Measurements from ENCODE around the gene GABRA1.

Gene GABRA1

GRCh38 chr5:161899590-161899989, 51.7 kb downstream of the GABRA1 start:
- TF ChIP-seq CTCF (IDR thresholded peaks at IDR 0.05; ENCODE audit: insufficient read depth, low read depth, low read length, missing control alignments): no peak
- no peak overlapping the region for H3K4me3 ChIP-seq (ENCODE audit: low read depth, low read length)
- no peak for DNase-seq (ENCODE audit: low read depth)

GRCh38 chr5:161900981-161901380, 53.1 kb downstream of the GABRA1 start:
- no peak for DNase-seq (ENCODE audit: low read depth)
- H3K4me3 ChIP-seq (ENCODE audit: low read depth, low read length): no peak overlapping the region
- no peak for TF ChIP-seq CTCF (IDR thresholded peaks at IDR 0.05; ENCODE audit: insufficient read depth, low read depth, low read length, missing control alignments)

- DNase-seq (ENCODE audit: low read depth): no peak
- H3K4me3 ChIP-seq (ENCODE audit: low read depth, low read length): no peak overlapping the region
- TF ChIP-seq CTCF (IDR thresholded peaks at IDR 0.05; ENCODE audit: insufficient read depth, low read depth, low read length, missing control alignments): no peak
Measured at GRCh38 chr5:161921781-161922180, 73.9 kb downstream of the GABRA1 start.

- no peak for DNase-seq (ENCODE audit: low read depth)
- no peak for TF ChIP-seq CTCF (IDR thresholded peaks at IDR 0.05; ENCODE audit: insufficient read depth, low read depth, low read length, missing control alignments)
- no peak overlapping the region for H3K4me3 ChIP-seq (ENCODE audit: low read depth, low read length)
Measured at GRCh38 chr5:161924270-161924669, 76.3 kb downstream of the GABRA1 start.

- peak; percentile 22 for DNase-seq (ENCODE audit: low read depth)
- TF ChIP-seq CTCF (IDR thresholded peaks at IDR 0.05; ENCODE audit: insufficient read depth, low read depth, low read length, missing control alignments): peak; percentile 45
- no peak overlapping the region for H3K4me3 ChIP-seq (ENCODE audit: low read depth, low read length)
Measured at GRCh38 chr5:161925960-161926359, 78.0 kb downstream of the GABRA1 start.

GRCh38 chr5:161934486-161934885, 86.6 kb downstream of the GABRA1 start:
- DNase-seq (ENCODE audit: low read depth): no peak
- no peak overlapping the region for H3K4me3 ChIP-seq (ENCODE audit: low read depth, low read length)
- TF ChIP-seq CTCF (IDR thresholded peaks at IDR 0.05; ENCODE audit: insufficient read depth, low read depth, low read length, missing control alignments): no peak

GRCh38 chr5:161944974-161945373, 97.1 kb downstream of the GABRA1 start:
- DNase-seq (ENCODE audit: low read depth): no peak
- TF ChIP-seq CTCF (IDR thresholded peaks at IDR 0.05; ENCODE audit: insufficient read depth, low read depth, low read length, missing control alignments): no peak
- no peak overlapping the region for H3K4me3 ChIP-seq (ENCODE audit: low read depth, low read length)

Data from GM12865 (cell line).